Measurements from ENCODE around the gene PDIA3.

- TF ChIP-seq REST (IDR thresholded peaks at IDR 0.05; ENCODE audit: insufficient read depth in 1 of 2, low read depth in 2 of 2, low read length in 1 of 2) (no peak), CTCF (IDR thresholded peaks at IDR 0.05) (no peak)
Measured at GRCh38 chr15:43799945-43800285, 53.7 kb downstream of the PDIA3 start, which contains the start of gene SERINC4.

All from Panc1 (cell line).